H1 (cell line): ENCODE results near the gene VPS54. TPM values are rescaled to one million over a fixed set of nuclear protein-coding genes. Genes with fewer than 3 reads are reported as not detected.

Experiments
- CBX8 ChIP-seq: fragments of 300-800, 300-1000 bp; sonication (generic); IDR thresholded peaks from 2 replicates; pipeline ENCODE4 v1.7.1; 2016; ENCODE audit warnings: low read depth, low read length, borderline replicate concordance
- FOSL1 ChIP-seq: IDR thresholded peaks from 2 replicates; pipeline ENCODE4 v1.6.1; 2011; ENCODE audit warnings: mild to moderate bottlenecking, low read depth, low read length, moderate library complexity; ENCODE audit not compliant: insufficient read depth
- TAF7 ChIP-seq: optimal IDR thresholded peaks from 2 replicates; pipeline ENCODE3; 2011; ENCODE audit warnings: low read depth, mild to moderate bottlenecking, inconsistent platforms, low read length, moderate library complexity, borderline replicate concordance
- TEAD4 ChIP-seq: IDR thresholded peaks from 2 replicates; pipeline ENCODE4 v1.6.1; 2012; ENCODE audit warnings: low read depth, low read length, inconsistent platforms, mixed read lengths
- polyA plus RNA-seq, 7 experiments: library from polyadenylated mRNA; depleted of rRNA in 3 of 7; stranded (reverse) in 5 of 7; unstranded in 2 of 7; fragments of >200 nt in 5 of 7; fragments of 200-250 nt in 2 of 7; gene quantifications; 1 replicate in 5 of 7; 2 replicates in 1 of 7; 4 replicates in 1 of 7; pipeline versions ENCODE4 v1.2.1 to v1.2.3, GENCODE V29; 2011 to 2013; ENCODE audit warnings: missing spikeins in 2 of 7, mixed read lengths in 2 of 7
- total RNA-seq: library from RNA; stranded (reverse); fragmentation: NEBNext Ultra II Directional; extraction: Animal tissue kit (Norgen Biotek cat#: 25700); gene quantifications from 2 replicates; pipeline ENCODE4 v1.2.1, GENCODE V29; 2021

VPS54 gene
- total and polyA plus RNA-seq, 2 of the 8 experiments (the other 6 are each of a cell fraction or from before 2014, with no cell fraction given), result 3.6 to 13.2 TPM

- no peak for TF ChIP-seq FOSL1
- no peak for TF ChIP-seq TEAD4
- no peak for TF ChIP-seq CBX8
- TF ChIP-seq TAF7, result no peak
Observed at GRCh38 chr2:63950414-63950813, 68.8 kb downstream of the VPS54 start (continued).
